Breast epithelium (tissue), 4 donors: ENCODE data around the gene MAP3K2. TPM values are rescaled to one million over a fixed set of nuclear protein-coding genes. Genes with fewer than 3 reads are reported as not detected.
A peak's percentile ranks its signal among the peaks of the same experiment; 100 is the strongest.

Source experiments
- DNase-seq, 2 donors: peaks; one replicate each; pipeline ENCODE4 v3.0.0-alpha.2; 2019; ENCODE audit warnings: low spot score in 2 of 2
- H3K27ac ChIP-seq, 2 donors: fragments of 200-600 bp; sonication (generic) in 1 of 2; one replicate each; pipeline ENCODE4 v1.5.1; 2016 to 2019; ENCODE audit warnings: mild to moderate bottlenecking in 1 of 2
- H3K27me3 ChIP-seq, 2 donors: fragments of 200-600 bp; sonication (generic) in 1 of 2; one replicate each; pipeline versions ENCODE4 v1.5.1 to v1.6.0; 2017 to 2019; ENCODE audit warnings: control low read depth in 1 of 2, mild to moderate bottlenecking in 1 of 2
- H3K36me3 ChIP-seq: fragments of 200-600 bp; one replicate; pipeline ENCODE4 v1.5.1; 2019
- H3K4me1 ChIP-seq, 2 donors: fragments of 200-600 bp; sonication (generic); one replicate each; pipeline ENCODE4 v1.5.1; 2016 to 2019; ENCODE audit warnings: control low read depth in 1 of 2
- H3K4me3 ChIP-seq, 3 donors: fragments of 200-600 bp; sonication (generic); 1 replicate in 2 of 3; 2 replicates in 1 of 3; pipeline ENCODE4 v1.5.1; 2016 to 2019; ENCODE audit warnings: mild to moderate bottlenecking in 3 of 3, moderate library complexity in 2 of 3
- H3K9me3 ChIP-seq, 2 donors: fragments of 200-600 bp; sonication (generic) in 1 of 2; one replicate each; pipeline ENCODE4 v1.5.1; 2016 to 2019; ENCODE audit warnings: control low read depth in 1 of 2
- CTCF ChIP-seq, 3 donors: fragments of 450-650 bp; IDR thresholded peaks; one replicate each; pipeline ENCODE4 v1.5.1; 2016 to 2017; ENCODE audit warnings: antibody characterized with exemption in 3 of 3, mild to moderate bottlenecking in 3 of 3, moderate library complexity in 3 of 3
- POLR2A ChIP-seq: fragments of 450-650 bp; IDR thresholded peaks from one replicate; pipeline ENCODE4 v1.6.1; 2016; ENCODE audit warnings: antibody characterized with exemption, mild to moderate bottlenecking, moderate library complexity
- POLR2AphosphoS5 ChIP-seq, 3 donors: sonication (generic); formaldehyde crosslinking; IDR thresholded peaks; one replicate each; pipeline ENCODE4 v1.6.1; 2017; ENCODE audit warnings: antibody characterized with exemption in 3 of 3
- intact Hi-C: fragments of 100-400 bp; cut with DNase I; formaldehyde crosslinking; loops from one replicate; pipeline ENCODE4 v1.15.1; 2023; ENCODE audit warnings: low total_unique reads
- total RNA-seq, 3 donors: library from RNA; depleted of rRNA; stranded (reverse); fragments of >200 nt; gene quantifications; one replicate each; pipeline ENCODE4 v1.1.0, GENCODE V29; 2016

MAP3K2 gene
- total RNA-seq, 3 donors from 2014 or later = 55.7 to 62.2 (median 58.4) TPM

GRCh38 chr2:127408807-127409099 is 21.0 kb upstream of the MAP3K2 start:
- Histone ChIP-seq H3K36me3 (no peaks in the 10 kb centered on the region), H3K9me3 (no peaks in the 10 kb centered on the region), H3K4me3 (peak overlapping the region in 2 of 3 donors; percentile 62 to 77), H3K4me1 (no peaks in the 10 kb centered on the region), H3K27ac (peak overlapping the region; percentile 95 to 98), H3K27me3 (no peaks in the 10 kb centered on the region)
- no peak for TF ChIP-seq POLR2A
- no peak for TF ChIP-seq CTCF (IDR thresholded peaks at IDR 0.05)
- no peak for TF ChIP-seq POLR2AphosphoS5 (IDR thresholded peaks at IDR 0.05)
- DNase-seq = no peak
- intact Hi-C loops = no loop called here

GRCh38 chr2:127408004-127408806 is 20.4 kb upstream of the MAP3K2 start:
- Histone ChIP-seq H3K4me3 (peak overlapping the region; percentile 43 to 77 (median 62)), H3K27ac (peak overlapping the region; percentile 95 to 98), H3K27me3 (no peaks in the 10 kb centered on the region), H3K4me1 (no peaks in the 10 kb centered on the region), H3K9me3 (no peaks in the 10 kb centered on the region), H3K36me3 (no peaks in the 10 kb centered on the region)
- peak; percentile 85 to 86 for DNase-seq
- intact Hi-C loops = no loop called here
- no peak for TF ChIP-seq POLR2A
- TF ChIP-seq POLR2AphosphoS5 (IDR thresholded peaks at IDR 0.05) = peak in 2 of 3 donors; percentile 76 to 97

GRCh38 chr2:127407661-127408003 is 19.9 kb upstream of the MAP3K2 start:
- intact Hi-C loops = no loop called here
- peak overlapping the region; percentile 43 to 77 (median 62) for H3K4me3 ChIP-seq
- no peak for TF ChIP-seq POLR2AphosphoS5 (IDR thresholded peaks at IDR 0.05)
- no peak for TF ChIP-seq CTCF (IDR thresholded peaks at IDR 0.05)
- no peak for TF ChIP-seq POLR2A

GRCh38 chr2:127407091-127407490 is 19.3 kb upstream of the MAP3K2 start:
- no peaks in the 10 kb centered on the region for H3K4me1 ChIP-seq
- TF ChIP-seq POLR2AphosphoS5 (IDR thresholded peaks at IDR 0.05) (no peak), CTCF (IDR thresholded peaks at IDR 0.05) (no peak), POLR2A (no peak)
- no peak overlapping the region for H3K4me3 ChIP-seq
- no peaks in the 10 kb centered on the region for H3K9me3 ChIP-seq
- peak overlapping the region; percentile 95 to 98 for H3K27ac ChIP-seq
- intact Hi-C loops = no loop called here
- H3K27me3 ChIP-seq = no peaks in the 10 kb centered on the region
- DNase-seq = no peak
- H3K36me3 ChIP-seq = no peaks in the 10 kb centered on the region

More at GRCh38 chr2:127407661-127408003, 19.9 kb upstream of the MAP3K2 start:
- no peak for DNase-seq
- no peaks in the 10 kb centered on the region for H3K9me3 ChIP-seq
- H3K27me3 ChIP-seq = no peaks in the 10 kb centered on the region
- peak overlapping the region; percentile 95 to 98 for H3K27ac ChIP-seq
- no peaks in the 10 kb centered on the region for H3K4me1 ChIP-seq
- no peaks in the 10 kb centered on the region for H3K36me3 ChIP-seq

GRCh38 chr2:127406454-127406853 is 18.7 kb upstream of the MAP3K2 start:
- H3K27me3 ChIP-seq = no peaks in the 10 kb centered on the region
- no peaks in the 10 kb centered on the region for H3K4me1 ChIP-seq
- no peaks in the 10 kb centered on the region for H3K9me3 ChIP-seq
- no peaks in the 10 kb centered on the region for H3K36me3 ChIP-seq
- no peak overlapping the region for H3K4me3 ChIP-seq
- no peak overlapping the region for H3K27ac ChIP-seq
- no peak for DNase-seq
- intact Hi-C loops = no loop called here
- TF ChIP-seq POLR2AphosphoS5 (IDR thresholded peaks at IDR 0.05) (no peak), POLR2A (no peak), CTCF (IDR thresholded peaks at IDR 0.05) (no peak)
